ENCODE data around the gene RNF225.

The RNF225 gene

DNA sequence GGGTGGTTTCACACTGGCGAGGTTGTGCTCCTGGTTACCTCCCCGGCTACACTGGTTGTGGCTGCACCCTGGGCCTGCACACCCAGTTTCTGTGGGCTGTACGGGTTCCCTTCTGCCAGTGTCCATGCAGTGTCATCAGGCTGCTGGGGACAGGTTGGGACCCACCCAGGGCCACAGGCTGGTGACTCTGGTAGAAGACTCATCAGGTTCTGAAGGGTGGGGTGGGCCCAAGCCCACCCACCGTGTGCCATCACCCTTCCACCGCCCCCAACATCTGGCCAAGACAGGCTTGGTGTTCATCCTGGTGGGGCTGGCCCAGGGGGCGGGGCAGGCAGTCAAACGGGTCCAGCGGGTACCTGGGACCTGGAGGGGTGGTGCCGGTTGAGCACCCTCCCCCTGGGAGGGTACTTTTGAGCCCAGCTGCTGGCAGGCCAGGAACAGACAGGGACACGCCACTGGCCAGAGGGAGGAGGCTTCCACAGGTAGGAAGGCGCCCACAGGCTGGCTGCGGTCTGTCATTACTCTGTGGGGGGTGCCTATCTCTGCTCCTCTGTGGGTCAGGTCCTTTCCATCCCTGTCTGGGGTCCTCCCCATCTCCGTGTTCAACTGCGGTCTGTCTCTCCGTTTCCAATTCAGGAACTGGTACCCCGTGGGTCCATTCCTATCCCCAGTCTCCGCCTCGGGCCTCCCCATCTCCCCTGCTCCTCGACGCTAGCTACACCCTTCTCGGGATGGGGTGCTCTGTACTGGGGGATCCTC is at the start of gene RNF225:
Gene RNF225 (plus strand): TSS at position 437 of the 759 bp plus-strand sequence. CDS start 434 bp downstream, outside the sequence.
- TF ChIP-seq ZNF274 (IDR thresholded peaks at IDR 0.05; ENCODE audit: low read depth, low read length), result no peak
- no peak within 1 kb of the TSS for H3K4me3 ChIP-seq (ENCODE audit: low read length)

GRCh38 chr19:58346961-58347929 is 48.2 kb upstream of the RNF225 start:
- TF ChIP-seq ZNF274 (IDR thresholded peaks at IDR 0.05; ENCODE audit: low read depth, low read length), result no peak
- peak overlapping the region; percentile 72 for H3K4me3 ChIP-seq (ENCODE audit: low read length)

DNA sequence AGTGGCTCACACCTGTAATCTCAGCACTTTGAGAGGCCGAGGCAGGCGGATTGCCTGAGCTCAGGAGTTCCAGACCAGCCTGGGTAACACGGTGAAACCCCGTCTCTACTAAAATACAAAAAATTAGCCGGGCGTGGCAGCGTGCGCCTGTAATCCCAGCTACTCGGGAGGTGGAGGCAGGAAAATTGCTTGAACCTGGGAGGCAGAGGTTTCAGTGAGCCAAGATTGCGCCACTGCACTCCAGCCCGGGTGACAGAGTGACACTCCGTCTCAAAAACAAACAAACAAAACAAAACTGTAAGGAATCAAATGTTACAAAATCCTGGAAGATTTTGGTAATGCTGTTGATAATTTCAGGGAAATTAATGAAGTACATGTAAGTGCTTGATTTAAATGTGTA is 47.4 kb upstream of the RNF225 start:
- peak overlapping the region; percentile 72 for H3K4me3 ChIP-seq (ENCODE audit: low read length)

- no peak for TF ChIP-seq ZNF274 (IDR thresholded peaks at IDR 0.05; ENCODE audit: low read depth, low read length)
- no peak overlapping the region; the same call in 1 of the 2 replicates for H3K4me3 ChIP-seq (ENCODE audit: low read length)
Observed at GRCh38 chr19:58349590-58349989, 45.9 kb upstream of the RNF225 start.

- no peak for TF ChIP-seq ZNF274 (IDR thresholded peaks at IDR 0.05; ENCODE audit: low read depth, low read length)
- H3K4me3 ChIP-seq (ENCODE audit: low read length), result no peak overlapping the region; the same call in 1 of the 2 replicates
Observed at GRCh38 chr19:58350001-58350861, 45.2 kb upstream of the RNF225 start.

GRCh38 chr19:58350871-58351557 is 44.4 kb upstream of the RNF225 start:
- no peak for TF ChIP-seq ZNF274 (IDR thresholded peaks at IDR 0.05; ENCODE audit: low read depth, low read length)

DNA sequence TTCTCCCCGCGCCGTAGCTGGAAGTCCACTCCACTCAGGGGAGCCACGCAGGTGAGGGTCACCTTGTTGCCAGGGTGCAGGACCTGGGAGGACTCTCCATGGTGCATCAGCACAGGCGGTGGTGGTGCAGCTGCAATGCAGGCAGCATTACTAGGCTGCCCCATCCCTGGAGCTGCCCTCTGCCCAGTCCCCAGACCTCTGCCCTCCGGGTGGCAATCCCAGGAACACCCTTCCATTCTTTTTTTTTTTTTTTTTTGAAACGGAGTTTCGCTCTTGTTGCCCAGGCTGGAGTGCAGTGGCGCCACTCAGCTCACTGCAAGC is 43.9 kb upstream of the RNF225 start:
- H3K4me3 ChIP-seq (ENCODE audit: low read length), result no peak overlapping the region
- TF ChIP-seq ZNF274 (IDR thresholded peaks at IDR 0.05; ENCODE audit: low read depth, low read length), result no peak

More at GRCh38 chr19:58350871-58351557, 44.4 kb upstream of the RNF225 start:
- H3K4me3 ChIP-seq (ENCODE audit: low read length), result no peak overlapping the region

GRCh38 chr19:58351990-58352755 is 43.3 kb upstream of the RNF225 start:
- TF ChIP-seq ZNF274 (IDR thresholded peaks at IDR 0.05; ENCODE audit: low read depth, low read length), result no peak
- H3K4me3 ChIP-seq (ENCODE audit: low read length), result no peak overlapping the region

GRCh38 chr19:58352760-58353671 is 42.4 kb upstream of the RNF225 start, which contains the start of gene A1BG:
Gene A1BG, minus strand, starts transcription at chr19:58353492. Its CDS starts 55 bp downstream, at chr19:58353437.
- TF ChIP-seq ZNF274 (IDR thresholded peaks at IDR 0.05; ENCODE audit: low read depth, low read length), result no peak
- no peak within 1 kb of the TSS for H3K4me3 ChIP-seq (ENCODE audit: low read length)

- H3K4me3 ChIP-seq (ENCODE audit: low read length), result no peak overlapping the region
Observed at GRCh38 chr19:58353717-58354477, 41.6 kb upstream of the RNF225 start.

DNA sequence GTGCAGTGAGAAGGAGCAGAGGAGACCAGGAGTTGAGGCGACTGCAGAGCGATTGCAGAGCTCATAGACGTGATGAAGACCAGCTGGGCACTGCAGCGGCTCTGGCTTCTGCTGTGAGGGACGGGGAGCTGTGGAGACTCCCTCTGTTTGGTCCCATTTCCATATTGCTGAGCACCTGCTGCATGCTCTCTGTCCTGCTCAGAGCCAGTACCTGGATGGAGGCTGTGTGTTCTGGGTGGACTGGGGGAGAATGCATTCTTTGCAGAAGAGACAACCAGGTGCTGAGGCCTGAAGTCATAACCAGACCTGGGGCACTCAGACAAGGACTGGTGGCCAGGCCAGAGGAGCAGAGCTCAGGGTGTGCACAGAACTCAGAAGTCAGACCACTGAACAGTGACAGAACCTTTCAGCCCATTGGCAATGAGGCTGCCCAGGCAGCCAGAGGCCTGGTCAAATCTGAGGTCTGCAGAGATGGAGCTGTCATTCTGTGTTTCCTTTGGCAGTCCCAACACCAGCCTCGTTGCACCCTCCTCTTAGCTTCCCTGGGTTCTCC is 40.9 kb upstream of the RNF225 start:
- no peak for TF ChIP-seq ZNF274 (IDR thresholded peaks at IDR 0.05; ENCODE audit: low read depth, low read length)
- H3K4me3 ChIP-seq (ENCODE audit: low read length), result no peak overlapping the region

More at GRCh38 chr19:58353717-58354477, 41.6 kb upstream of the RNF225 start:
- no peak for TF ChIP-seq ZNF274 (IDR thresholded peaks at IDR 0.05; ENCODE audit: low read depth, low read length)

Data from GM08714 (cell line).